Suppressor macrophage treated with lipopolysaccharide for 1 hour (primary cell): ENCODE measurements around the gene LGI1.

ENCODE experiments used
- DNase-seq, 3 donors: peaks; one replicate each; pipeline ENCODE4 v3.0.0-alpha.2; 2020 to 2022

Gene LGI1

GRCh38 chr10:93755443-93756116 lies 2.2 kb upstream of the LGI1 start:
- DNase-seq: no peak

GRCh38 chr10:93756118-93756517 lies 1.6 kb upstream of the LGI1 start:
- no peak for DNase-seq

- no peak for DNase-seq
These were observed 600 bp upstream of the LGI1 start for GRCh38 chr10:93757136-93757535.

GRCh38 chr10:93758508-93758885 lies 761 bp downstream of the LGI1 start:
- no peak for DNase-seq

- DNase-seq: no peak
These were observed 1.2 kb downstream of the LGI1 start for GRCh38 chr10:93758891-93759410.

- no peak for DNase-seq
These were observed 2.8 kb downstream of the LGI1 start for GRCh38 chr10:93760490-93760889.

- no peak for DNase-seq
These were observed 5.2 kb downstream of the LGI1 start for GRCh38 chr10:93762979-93763391.

- DNase-seq: no peak
These were observed 9.2 kb downstream of the LGI1 start for GRCh38 chr10:93766918-93767317.

GRCh38 chr10:93767724-93768399 lies 10.1 kb downstream of the LGI1 start:
- no peak for DNase-seq

- DNase-seq: no peak
These were observed 11.2 kb downstream of the LGI1 start for GRCh38 chr10:93768892-93769291.

GRCh38 chr10:93771354-93771753 lies 13.6 kb downstream of the LGI1 start:
- no peak for DNase-seq

GRCh38 chr10:93773120-93773519 lies 15.4 kb downstream of the LGI1 start:
- no peak for DNase-seq

- DNase-seq: no peak
These were observed 16.0 kb downstream of the LGI1 start for GRCh38 chr10:93773705-93774104.

- DNase-seq: no peak
These were observed 17.6 kb downstream of the LGI1 start for GRCh38 chr10:93775356-93775755.

- no peak for DNase-seq
These were observed 19.4 kb downstream of the LGI1 start for GRCh38 chr10:93777092-93777491.

GRCh38 chr10:93784059-93784458 lies 26.3 kb downstream of the LGI1 start:
- DNase-seq: peak in 1 of 3 donors; percentile 3

- DNase-seq: no peak
These were observed 30.9 kb downstream of the LGI1 start for GRCh38 chr10:93788413-93789208.

GRCh38 chr10:93790439-93790838 lies 32.7 kb downstream of the LGI1 start:
- no peak for DNase-seq

- DNase-seq: no peak
These were observed 38.4 kb downstream of the LGI1 start for GRCh38 chr10:93796167-93796566.

- DNase-seq: no peak
These were observed 40.1 kb downstream of the LGI1 start for GRCh38 chr10:93797825-93798224.

- no peak for DNase-seq
These were observed 41.5 kb downstream of the LGI1 start for GRCh38 chr10:93799155-93799708.

- no peak for DNase-seq
These were observed 46.5 kb downstream of the LGI1 start for GRCh38 chr10:93804200-93804599.

GRCh38 chr10:93806903-93807302 lies 49.2 kb downstream of the LGI1 start:
- DNase-seq: no peak
